Measurements from ENCODE around the gene USP32. TPM values are rescaled to one million over a fixed set of nuclear protein-coding genes. Genes with fewer than 3 reads are reported as not detected.
A peak's percentile ranks its signal among the peaks of the same experiment; 100 is the strongest.

The USP32 gene
- polyA plus RNA-seq, 3 donors = 10.1 to 26.6 (median 16.6) TPM

GRCh38 chr17:60328679-60329078 is 63.3 kb downstream of the USP32 start:
- intact Hi-C loops (cut with micrococcal nuclease) = no loop called here
- peak overlapping the region in 1 of 2 donors; percentile 20 for H3K27ac ChIP-seq (ENCODE audit: low read depth in 1 of 2, low read length in 2 of 2)
- H3K27me3 Mint-ChIP-seq (ENCODE audit: low read depth in 3 of 3) = no peaks in the 10 kb centered on the region
- H3K36me3 ChIP-seq (replicated peaks in 1 of 2; ENCODE audit: control insufficient read depth in 1 of 2, insufficient read depth in 2 of 2, low read length in 2 of 2) = peaks cover 2 to 28% of the 10 kb centered on the region in 2 donors
- H3K4me1 Mint-ChIP-seq = peaks cover 16% of the 10 kb centered on the region
- TF ChIP-seq CTCF (IDR thresholded peaks at IDR 0.05) = no peak
- H3K9me3 ChIP-seq (replicated peaks in 1 of 2; ENCODE audit: control insufficient read depth in 1 of 2, insufficient read depth in 1 of 2, low read length in 2 of 2) = peaks cover 0 to 2% of the 10 kb centered on the region in 2 donors
- no peak for DNase-seq
- no peak overlapping the region for H3K9ac ChIP-seq (ENCODE audit: insufficient read depth, low read length, poor library complexity, severe bottlenecking)
- no peak overlapping the region for H3K4me2 ChIP-seq (replicated peaks; ENCODE audit: extremely low read depth, low read length, poor library complexity, severe bottlenecking)
- no peak overlapping the region for H3K4me3 ChIP-seq (replicated peaks in 1 of 3; ENCODE audit: low read depth in 2 of 3, low read length in 3 of 3)
- 97% methylated on average over 6 of the region's 9 CpGs for WGBS (ENCODE audit: insufficient coverage)
- no peak overlapping the region for H2AFZ ChIP-seq (ENCODE audit: insufficient read depth, low read depth, low read length, poor library complexity, severe bottlenecking)
- H3K4me1 ChIP-seq (ENCODE audit: control insufficient read depth in 1 of 2, insufficient read depth in 2 of 2, low read length in 2 of 2) = peaks cover 0 to 3% of the 10 kb centered on the region in 2 donors
- H4K20me1 ChIP-seq (ENCODE audit: insufficient read depth, low read length) = peaks cover 89% of the 10 kb centered on the region
- no peak overlapping the region for H3K4me3 Mint-ChIP-seq
- H3K36me3 Mint-ChIP-seq = peaks cover 23 to 54% of the 10 kb centered on the region in 2 donors
- H3K9me3 Mint-ChIP-seq = peaks cover 0 to 3% (median 0%) of the 10 kb centered on the region in 7 donors
- peaks cover 87% of the 10 kb centered on the region for H3K79me2 ChIP-seq (ENCODE audit: insufficient read depth, low read length)
- H3K27ac Mint-ChIP-seq = peak overlapping the region in 2 of 7 donors; percentile 32 to 78
- H3K27me3 ChIP-seq (ENCODE audit: control insufficient read depth in 2 of 2, insufficient read depth in 2 of 2, low read length in 2 of 2) = no peaks in the 10 kb centered on the region

- Histone ChIP-seq H4K20me1 (ENCODE audit: insufficient read depth, low read length) (peaks cover 89% of the 10 kb centered on the region), H3K4me2 (replicated peaks; ENCODE audit: extremely low read depth, low read length, poor library complexity, severe bottlenecking) (no peak overlapping the region), H3K9me3 (replicated peaks in 1 of 2; ENCODE audit: control insufficient read depth in 1 of 2, insufficient read depth in 1 of 2, low read length in 2 of 2) (peaks cover 0 to 2% of the 10 kb centered on the region in 2 donors), H3K27ac (ENCODE audit: low read depth in 1 of 2, low read length in 2 of 2) (peak overlapping the region in 1 of 2 donors; percentile 20), H3K36me3 (replicated peaks in 1 of 2; ENCODE audit: control insufficient read depth in 1 of 2, insufficient read depth in 2 of 2, low read length in 2 of 2) (peaks cover 2 to 22% of the 10 kb centered on the region in 2 donors), H3K4me3 (replicated peaks in 1 of 3; ENCODE audit: low read depth in 2 of 3, low read length in 3 of 3) (no peak overlapping the region), H3K4me1 (ENCODE audit: control insufficient read depth in 1 of 2, insufficient read depth in 2 of 2, low read length in 2 of 2) (peaks cover 0 to 3% of the 10 kb centered on the region in 2 donors), H3K79me2 (ENCODE audit: insufficient read depth, low read length) (peaks cover 87% of the 10 kb centered on the region), H3K27me3 (ENCODE audit: control insufficient read depth in 2 of 2, insufficient read depth in 2 of 2, low read length in 2 of 2) (no peaks in the 10 kb centered on the region), H3K9ac (ENCODE audit: insufficient read depth, low read length, poor library complexity, severe bottlenecking) (no peak overlapping the region), H2AFZ (ENCODE audit: insufficient read depth, low read depth, low read length, poor library complexity, severe bottlenecking) (no peak overlapping the region)
- H3K4me1 Mint-ChIP-seq = peaks cover 16% of the 10 kb centered on the region
- intact Hi-C loops (cut with micrococcal nuclease) = no loop called here
- H3K4me3 Mint-ChIP-seq = no peak overlapping the region
- peak overlapping the region in 2 of 7 donors; percentile 26 to 36 for H3K27ac Mint-ChIP-seq
- H3K9me3 Mint-ChIP-seq = peaks cover 0 to 3% (median 0%) of the 10 kb centered on the region in 7 donors
- H3K27me3 Mint-ChIP-seq (ENCODE audit: low read depth in 3 of 3) = no peaks in the 10 kb centered on the region
- no peak for DNase-seq
- 100% methylated on average over 3 of the region's 4 CpGs for WGBS (ENCODE audit: insufficient coverage)
- TF ChIP-seq CTCF (IDR thresholded peaks at IDR 0.05) = no peak
- peaks cover 23 to 52% of the 10 kb centered on the region in 2 donors for H3K36me3 Mint-ChIP-seq
These were observed 64.0 kb downstream of the USP32 start for GRCh38 chr17:60327901-60328273.

Measured in CD14-positive monocyte (primary cell).